ENCODE results near the gene HMCES.

The HMCES gene

GRCh38 chr3:129304962-129305222 lies 26.2 kb downstream of the HMCES start:
- no peak for DNase-seq (ENCODE audit: low spot score)

DNA sequence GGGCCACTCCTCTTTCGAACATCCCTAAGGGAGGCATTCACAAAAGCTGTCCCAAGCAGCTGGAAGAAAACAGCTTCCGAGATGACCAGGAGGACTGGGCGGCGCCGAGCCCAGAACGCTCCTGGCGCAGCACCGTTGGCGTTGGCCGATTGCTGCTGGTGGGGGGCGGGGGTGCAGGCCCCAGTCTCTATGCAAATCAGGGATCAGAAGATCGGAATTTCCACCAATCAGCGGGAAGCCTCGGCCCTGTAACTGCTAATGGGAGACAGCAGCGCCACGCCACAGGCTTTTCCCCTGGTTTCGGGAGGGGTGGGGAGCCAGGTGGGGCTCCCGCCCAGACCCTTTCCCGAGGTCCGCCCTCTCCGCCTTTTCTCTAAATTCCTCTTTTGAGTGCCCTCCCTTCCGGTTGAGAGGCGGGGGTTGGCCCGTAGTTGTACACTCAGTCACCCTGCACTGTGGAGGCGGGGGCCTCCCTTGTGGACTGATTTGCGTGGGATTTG lies 27.0 kb downstream of the HMCES start:
- DNase-seq (ENCODE audit: low spot score), result peak; percentile 78

DNA sequence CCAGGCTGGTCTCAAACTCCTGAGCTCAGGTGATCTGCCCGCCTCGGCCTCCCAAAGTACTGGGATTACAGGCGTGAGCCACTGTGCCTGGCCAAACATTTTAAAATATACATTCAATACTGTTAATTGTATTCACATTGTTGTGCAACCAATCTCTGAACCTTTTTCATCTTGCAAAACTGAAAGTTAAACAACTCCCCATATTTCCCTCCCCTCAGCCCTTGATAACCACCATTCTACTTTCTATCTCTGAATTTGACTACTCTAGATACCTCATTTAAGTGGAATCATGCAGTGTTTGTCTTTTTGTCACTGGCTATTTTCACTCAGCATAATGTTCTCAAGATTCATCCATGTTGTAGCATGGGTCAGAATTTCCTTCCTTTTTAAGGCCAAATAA lies 30.0 kb downstream of the HMCES start:
- DNase-seq (ENCODE audit: low spot score), result no peak

DNA sequence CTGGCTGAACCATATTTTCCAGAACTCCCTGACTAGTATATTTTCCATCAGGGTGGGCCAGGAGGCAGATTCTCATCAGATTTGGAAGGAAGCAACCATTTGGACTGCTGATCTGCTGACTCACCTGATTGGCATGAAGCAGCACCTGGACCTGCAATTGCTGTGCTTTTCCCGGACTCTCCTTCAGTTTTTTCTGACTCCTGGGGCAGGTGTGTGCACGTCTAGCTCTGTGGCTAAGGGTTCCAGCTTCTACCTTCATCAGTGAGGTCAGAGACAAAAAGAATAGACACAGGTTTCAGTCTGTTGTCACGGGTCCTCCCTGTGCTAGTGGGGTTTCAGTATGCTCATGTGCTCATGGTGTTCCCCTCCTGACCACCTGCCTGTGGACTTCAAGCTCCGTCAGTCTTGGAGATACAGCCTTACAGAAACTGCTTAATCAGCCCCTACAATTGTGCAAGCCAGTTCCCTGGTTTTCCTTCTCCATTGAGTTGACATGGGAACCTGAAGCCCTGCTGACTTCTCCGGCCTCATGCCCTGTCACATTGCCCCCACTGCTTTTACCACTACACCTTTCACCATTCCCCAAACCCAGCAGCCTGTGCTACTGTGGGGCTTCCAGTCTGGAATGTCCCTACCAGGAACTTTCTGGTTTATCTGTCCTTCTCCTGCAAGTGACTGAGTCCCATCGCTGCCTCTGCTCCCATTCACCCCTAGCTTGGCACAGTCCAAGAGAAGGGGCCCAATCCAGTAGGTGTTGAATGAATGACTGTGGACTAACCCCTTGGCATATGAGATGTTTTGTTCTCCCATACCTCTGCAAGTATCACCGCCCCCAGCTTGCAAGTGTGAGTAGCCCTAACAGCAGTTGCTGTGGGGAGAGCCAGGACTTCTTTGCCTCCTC lies 31.7 kb downstream of the HMCES start:
- DNase-seq (ENCODE audit: low spot score), result no peak

GRCh38 chr3:129311054-129311902 lies 32.6 kb downstream of the HMCES start:
- peak; percentile 3 for DNase-seq (ENCODE audit: low spot score)

GRCh38 chr3:129312021-129312639 lies 33.5 kb downstream of the HMCES start:
- DNase-seq (ENCODE audit: low spot score), result no peak

DNA sequence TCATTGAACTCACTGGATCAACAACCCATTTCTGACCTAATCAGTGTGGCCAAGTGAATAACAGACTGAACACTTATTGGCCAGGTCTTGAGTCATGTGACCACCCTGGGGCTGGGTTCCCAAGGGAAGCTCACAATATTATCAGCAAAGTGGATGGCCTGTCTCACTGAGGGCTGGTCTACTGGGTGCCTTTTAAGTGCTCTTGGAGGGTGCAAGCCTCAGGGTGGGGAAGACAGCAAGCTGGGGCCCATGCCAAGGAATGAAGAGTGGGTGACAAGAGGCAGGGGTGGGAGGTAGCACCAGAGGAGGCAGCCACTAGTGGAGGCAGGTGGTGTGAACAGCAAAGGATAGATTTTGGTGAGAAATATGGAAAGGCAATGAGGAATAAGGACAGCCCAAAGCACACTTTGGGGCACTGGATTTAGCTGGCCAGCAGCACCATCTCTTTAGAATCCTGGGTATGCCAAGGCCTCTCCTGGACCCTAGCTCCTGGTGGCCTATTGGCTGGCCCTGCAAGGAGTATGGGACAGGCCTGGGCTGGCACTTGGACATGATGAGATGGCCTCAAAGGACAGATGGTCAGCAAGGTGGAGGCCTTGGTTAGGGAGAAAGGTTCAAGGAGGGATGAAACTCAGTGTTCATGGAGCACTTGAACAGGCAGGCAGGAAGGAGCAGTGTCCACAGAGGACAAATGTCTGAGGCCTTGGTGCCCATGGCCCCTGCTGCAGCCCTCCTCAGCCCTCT lies 34.2 kb downstream of the HMCES start:
- peak; percentile 4 for DNase-seq (ENCODE audit: low spot score)

- DNase-seq (ENCODE audit: low spot score), result no peak
Observed at GRCh38 chr3:129313415-129313664, 34.7 kb downstream of the HMCES start.

DNA sequence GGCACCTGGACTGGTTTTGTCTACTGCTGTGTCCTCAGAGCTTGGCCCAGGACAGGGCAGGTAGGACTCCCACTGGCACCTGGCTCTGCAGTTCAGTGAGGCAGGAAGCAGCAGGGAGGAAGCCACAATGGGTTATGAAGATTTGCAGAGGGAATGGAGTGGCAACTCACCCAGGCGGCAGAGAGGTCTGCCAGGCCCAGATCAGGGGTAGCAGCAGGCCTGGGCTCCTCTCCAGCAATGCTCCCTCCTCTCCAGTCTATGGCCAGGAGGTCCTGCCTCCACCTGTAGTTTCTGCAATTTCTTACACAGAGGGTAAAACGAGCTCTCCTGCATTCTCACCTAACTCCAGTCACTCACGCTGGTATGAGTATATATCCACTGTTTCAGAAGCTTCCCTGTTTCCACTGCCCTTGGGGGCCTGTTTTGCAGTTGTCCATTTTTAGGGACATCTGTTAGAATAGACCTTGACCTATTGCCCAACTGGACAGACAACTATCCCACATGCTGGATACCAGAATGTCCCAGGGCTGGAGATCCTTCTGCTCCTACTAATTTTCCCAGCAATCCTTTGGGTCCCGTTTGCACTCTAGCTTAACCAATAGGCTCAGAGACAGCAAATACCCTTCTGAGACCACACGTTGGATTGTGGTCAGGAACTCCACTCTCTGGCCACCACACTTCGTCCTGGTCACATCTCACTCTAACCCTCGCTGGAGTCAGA lies 35.2 kb downstream of the HMCES start:
- peak; percentile 66 for DNase-seq (ENCODE audit: low spot score)

- peak; percentile 95 for DNase-seq (ENCODE audit: low spot score)
Observed at GRCh38 chr3:129314386-129315222, 35.9 kb downstream of the HMCES start.

GRCh38 chr3:129315223-129315997 lies 36.7 kb downstream of the HMCES start:
- peak; percentile 53 for DNase-seq (ENCODE audit: low spot score)

DNA sequence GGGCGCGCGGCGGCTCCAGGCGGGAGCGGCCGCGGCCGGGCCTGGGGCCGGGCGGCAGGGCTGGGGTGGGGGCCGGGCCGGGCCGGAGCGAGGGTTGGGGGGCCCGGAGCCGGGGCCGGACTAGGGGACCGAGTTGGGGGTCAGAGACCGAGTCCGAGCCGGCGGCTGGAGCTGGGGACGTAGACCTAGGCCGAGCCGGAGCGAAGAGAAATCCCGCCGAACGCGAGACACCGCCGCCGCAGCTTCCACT lies 37.3 kb downstream of the HMCES start:
- DNase-seq (ENCODE audit: low spot score), result no peak

- peak; percentile 91 for DNase-seq (ENCODE audit: low spot score)
Observed at GRCh38 chr3:129316248-129317013, 37.8 kb downstream of the HMCES start.

DNA sequence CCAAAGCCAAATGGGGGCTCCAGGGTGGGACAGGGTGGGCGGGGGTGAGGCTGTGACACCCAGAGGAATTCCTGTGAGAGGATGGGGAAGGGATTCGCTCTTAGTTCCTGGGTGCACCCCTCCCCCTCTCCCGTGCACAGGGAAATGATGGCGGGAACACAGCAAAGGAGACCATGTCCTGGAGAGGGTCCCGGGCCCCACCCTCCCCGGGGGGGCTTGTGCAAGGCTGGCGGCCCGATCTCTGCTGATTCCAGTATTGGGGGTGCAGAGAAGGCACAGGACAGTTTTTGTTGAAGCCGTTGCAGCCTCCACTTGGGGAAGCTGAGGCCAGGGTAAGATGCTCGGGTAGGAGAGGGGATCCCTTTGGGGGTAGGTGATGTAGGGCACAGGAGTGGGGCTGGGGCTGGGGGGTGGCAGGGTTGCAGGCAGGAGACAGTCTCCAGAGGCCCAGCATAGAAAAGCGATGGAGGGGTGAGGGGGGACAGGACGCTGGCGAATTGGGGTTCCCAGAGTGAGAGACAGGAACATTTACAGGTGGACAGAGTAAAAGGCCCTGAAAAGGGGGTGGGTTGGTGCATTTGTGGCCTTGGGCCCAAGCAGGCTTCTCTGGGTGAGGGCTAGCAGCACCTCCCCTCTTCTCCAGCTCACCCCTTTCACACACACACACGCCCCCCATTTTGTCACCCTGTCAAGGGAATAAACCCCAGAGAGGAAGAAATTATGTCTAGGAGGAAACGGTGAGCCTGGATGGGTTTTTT lies 38.5 kb downstream of the HMCES start:
- DNase-seq (ENCODE audit: low spot score), result no peak

DNA sequence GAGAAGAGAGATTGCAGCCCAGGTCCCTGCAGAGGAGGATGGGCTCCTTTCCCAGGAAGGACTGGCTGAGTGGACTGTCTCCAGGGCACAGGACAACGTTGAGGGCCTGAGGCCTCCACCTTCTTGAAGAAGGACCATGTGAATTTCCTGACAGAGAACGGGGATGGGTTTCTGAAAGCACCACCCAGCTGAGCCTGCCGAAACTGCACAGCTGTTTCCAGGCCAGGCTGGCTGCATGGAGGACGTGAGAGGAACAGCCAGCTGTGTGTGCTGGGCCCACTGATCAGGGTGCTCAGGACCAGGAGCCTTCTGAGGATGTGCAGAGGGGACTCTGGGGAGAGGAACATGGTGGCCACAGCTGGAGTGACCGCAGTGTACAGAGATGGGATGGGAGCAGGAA lies 39.2 kb downstream of the HMCES start:
- no peak for DNase-seq (ENCODE audit: low spot score)

DNA sequence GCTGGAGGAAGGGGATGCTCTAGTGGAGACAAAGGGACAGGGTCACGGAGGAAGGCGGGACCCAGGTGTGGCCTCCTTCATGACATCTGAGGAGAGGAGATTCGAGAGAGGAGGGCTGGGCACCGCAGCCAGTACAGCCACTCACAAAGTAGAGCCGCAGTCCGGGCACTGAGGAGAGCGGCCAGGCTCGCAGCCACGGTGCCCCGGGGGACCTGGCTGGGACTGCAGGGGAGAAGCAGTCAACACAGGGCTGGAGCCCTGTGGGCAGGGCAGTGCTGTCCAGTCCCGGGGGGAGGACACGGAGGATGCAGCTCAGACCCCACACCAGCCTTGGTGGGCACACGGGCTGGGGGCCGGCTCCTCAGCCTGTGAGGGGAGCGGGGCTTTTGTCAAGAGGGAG lies 40.3 kb downstream of the HMCES start:
- DNase-seq (ENCODE audit: low spot score), result no peak

GRCh38 chr3:129320261-129320660 lies 41.6 kb downstream of the HMCES start:
- no peak for DNase-seq (ENCODE audit: low spot score)

- DNase-seq (ENCODE audit: low spot score), result no peak
Observed at GRCh38 chr3:129320825-129321487, 42.3 kb downstream of the HMCES start.
